Measurements from ENCODE around the gene VAC14.

VAC14 gene

GRCh38 chr16:70737377-70738082, 63.4 kb downstream of the VAC14 start:
- peak; percentile 73 for DNase-seq (ENCODE audit: low read depth)
- no peak overlapping the region for H3K4me3 ChIP-seq (replicated peaks; ENCODE audit: low read depth, low read length)
- no peak for TF ChIP-seq CTCF (IDR thresholded peaks at IDR 0.05; ENCODE audit: low read length, missing control alignments)

GRCh38 chr16:70736465-70737376, 64.2 kb downstream of the VAC14 start:
- no peak for DNase-seq (ENCODE audit: low read depth)
- no peak overlapping the region for H3K4me3 ChIP-seq (replicated peaks; ENCODE audit: low read depth, low read length)
- no peak for TF ChIP-seq CTCF (IDR thresholded peaks at IDR 0.05; ENCODE audit: low read length, missing control alignments)

GRCh38 chr16:70735141-70735979, 65.6 kb downstream of the VAC14 start:
- peak; percentile 51 for DNase-seq (ENCODE audit: low read depth)
- TF ChIP-seq CTCF (IDR thresholded peaks at IDR 0.05; ENCODE audit: low read length, missing control alignments): no peak

GRCh38 chr16:70734522-70735095, 66.3 kb downstream of the VAC14 start:
- TF ChIP-seq CTCF (IDR thresholded peaks at IDR 0.05; ENCODE audit: low read length, missing control alignments): no peak
- no peak overlapping the region for H3K4me3 ChIP-seq (replicated peaks; ENCODE audit: low read depth, low read length)
- DNase-seq (ENCODE audit: low read depth): no peak

More at GRCh38 chr16:70735141-70735979, 65.6 kb downstream of the VAC14 start:
- no peak overlapping the region for H3K4me3 ChIP-seq (replicated peaks; ENCODE audit: low read depth, low read length)

GRCh38 chr16:70730944-70731343, 70.0 kb downstream of the VAC14 start:
- H3K4me3 ChIP-seq (replicated peaks; ENCODE audit: low read depth, low read length): no peak overlapping the region
- DNase-seq (ENCODE audit: low read depth): no peak
- no peak for TF ChIP-seq CTCF (IDR thresholded peaks at IDR 0.05; ENCODE audit: low read length, missing control alignments)

GRCh38 chr16:70730031-70730430, 70.9 kb downstream of the VAC14 start:
- no peak for TF ChIP-seq CTCF (IDR thresholded peaks at IDR 0.05; ENCODE audit: low read length, missing control alignments)
- H3K4me3 ChIP-seq (replicated peaks; ENCODE audit: low read depth, low read length): no peak overlapping the region
- no peak for DNase-seq (ENCODE audit: low read depth)

Data from fibroblast of pulmonary artery (primary cell).